GM23248 (cell line): ENCODE measurements around the gene CCT4.

Experiments
- EZH2 ChIP-seq: fragments of 200-600 bp; sonication (generic); IDR thresholded peaks from 2 replicates; pipeline ENCODE4 v1.6.1; 2018; ENCODE audit warnings: antibody characterized with exemption, mild to moderate bottlenecking; ENCODE audit not compliant: insufficient read depth, poor library complexity, severe bottlenecking
- EZH2phosphoT487 ChIP-seq: fragments of 200-600 bp; sonication (generic); IDR thresholded peaks from 2 replicates; pipeline ENCODE4 v1.6.1; 2018; ENCODE audit warnings: antibody characterized with exemption, moderate library complexity, mild to moderate bottlenecking, low read depth; ENCODE audit not compliant: insufficient read depth

GRCh38 chr2:61885896-61886603 is 2.4 kb downstream of the CCT4 start:
- TF ChIP-seq EZH2 (no peak), EZH2phosphoT487 (no peak)
